ENCODE results near the gene EPS8L2. TPM values are rescaled to one million over a fixed set of nuclear protein-coding genes. Genes with fewer than 3 reads are reported as not detected.

Gene EPS8L2
- total and polyA plus RNA-seq, 8 donors, result 52.5 to 190 (median 80.7) TPM

- Histone ChIP-seq H3K27me3 (peaks cover 0 to 64% of the 10 kb centered on the region in 2 donors), H3K4me1 (peaks cover 8 to 53% of the 10 kb centered on the region in 2 donors), H3K27ac (peak overlapping the region; percentile 48 to 72), H3K4me3 (peak overlapping the region in 1 of 2 donors; percentile 50), H3K36me3 (peaks cover 0 to 18% of the 10 kb centered on the region in 2 donors), H3K9me3 (no peaks in the 10 kb centered on the region)
- DNase-seq (peak in 1 of 4 donors; percentile 82), ATAC-seq (peak; percentile 11)
- TF ChIP-seq CTCF (IDR thresholded peaks at IDR 0.05), result no peak
- intact Hi-C loops (cut with DNase I), result no loop called here
Measured at GRCh38 chr11:707817-708420, 1.9 kb downstream of the EPS8L2 start.

- no peak for TF ChIP-seq CTCF (IDR thresholded peaks at IDR 0.05)
- peak in 1 of 4 donors; percentile 66 for DNase-seq
- Histone ChIP-seq H3K4me1 (peaks cover 4 to 47% of the 10 kb centered on the region in 2 donors), H3K36me3 (peaks cover 0 to 13% of the 10 kb centered on the region in 2 donors), H3K27ac (no peak overlapping the region), H3K27me3 (peaks cover 0 to 70% of the 10 kb centered on the region in 2 donors), H3K4me3 (no peak overlapping the region), H3K9me3 (no peaks in the 10 kb centered on the region)
- intact Hi-C loops (cut with DNase I), result no loop called here
- ATAC-seq, result no peak
Measured at GRCh38 chr11:708511-708910, 2.5 kb downstream of the EPS8L2 start.

GRCh38 chr11:709109-709997 lies 3.3 kb downstream of the EPS8L2 start:
- peaks cover 4 to 38% of the 10 kb centered on the region in 2 donors for H3K4me1 ChIP-seq
- peaks cover 0 to 4% of the 10 kb centered on the region in 2 donors for H3K36me3 ChIP-seq
- H3K27me3 ChIP-seq, result peaks cover 0 to 75% of the 10 kb centered on the region in 2 donors
- H3K27ac ChIP-seq, result no peak overlapping the region
- no peak for TF ChIP-seq CTCF (IDR thresholded peaks at IDR 0.05)
- intact Hi-C loops (cut with DNase I), result no loop called here
- ATAC-seq (no peak), DNase-seq (no peak)
- no peak overlapping the region for H3K4me3 ChIP-seq
- no peaks in the 10 kb centered on the region for H3K9me3 ChIP-seq

- Histone ChIP-seq H3K27me3 (peaks cover 0 to 42% of the 10 kb centered on the region in 2 donors), H3K36me3 (no peaks in the 10 kb centered on the region), H3K27ac (no peak overlapping the region), H3K4me1 (peaks cover 0 to 11% of the 10 kb centered on the region in 2 donors), H3K9me3 (no peaks in the 10 kb centered on the region), H3K4me3 (no peak overlapping the region)
- DNase-seq (no peak), ATAC-seq (no peak)
- no peak for TF ChIP-seq CTCF (IDR thresholded peaks at IDR 0.05)
- intact Hi-C loops (cut with DNase I), result no loop called here
Measured at GRCh38 chr11:714436-714835, 8.4 kb downstream of the EPS8L2 start.
